GM19351 (cell line): ENCODE measurements around the gene TRAF3.

ENCODE experiments used
- ATAC-seq: cut with Tn5 transposase; IDR thresholded peaks from one replicate; pipeline ENCODE4 v1.9.1; 2021; ENCODE audit warnings: mild to moderate bottlenecking, moderate library complexity; ENCODE audit not compliant: unreplicated experiment

Gene TRAF3

GRCh38 chr14:102949062-102949800 is 172.0 kb downstream of the TRAF3 start:
- ATAC-seq = peak; percentile 64

- no peak for ATAC-seq
Measured at GRCh38 chr14:102949801-102950451, 172.7 kb downstream of the TRAF3 start.

- ATAC-seq = no peak
Measured at GRCh38 chr14:102951034-102951433, 173.8 kb downstream of the TRAF3 start.

- ATAC-seq = no peak
Measured at GRCh38 chr14:102951799-102952198, 174.6 kb downstream of the TRAF3 start.

- no peak for ATAC-seq
Measured at GRCh38 chr14:102952276-102952675, 175.0 kb downstream of the TRAF3 start.

- ATAC-seq = no peak
Measured at GRCh38 chr14:102953100-102953499, 175.9 kb downstream of the TRAF3 start.

- no peak for ATAC-seq
Measured at GRCh38 chr14:102954081-102954789, 177.0 kb downstream of the TRAF3 start.

- no peak for ATAC-seq
Measured at GRCh38 chr14:102955636-102956408, 178.6 kb downstream of the TRAF3 start.

- ATAC-seq = no peak
Measured at GRCh38 chr14:102957222-102957621, 180.0 kb downstream of the TRAF3 start.

- ATAC-seq = no peak
Measured at GRCh38 chr14:102958461-102958860, 181.2 kb downstream of the TRAF3 start.
